Measurements from ENCODE around the gene TESMIN.

Gene TESMIN

DNA sequence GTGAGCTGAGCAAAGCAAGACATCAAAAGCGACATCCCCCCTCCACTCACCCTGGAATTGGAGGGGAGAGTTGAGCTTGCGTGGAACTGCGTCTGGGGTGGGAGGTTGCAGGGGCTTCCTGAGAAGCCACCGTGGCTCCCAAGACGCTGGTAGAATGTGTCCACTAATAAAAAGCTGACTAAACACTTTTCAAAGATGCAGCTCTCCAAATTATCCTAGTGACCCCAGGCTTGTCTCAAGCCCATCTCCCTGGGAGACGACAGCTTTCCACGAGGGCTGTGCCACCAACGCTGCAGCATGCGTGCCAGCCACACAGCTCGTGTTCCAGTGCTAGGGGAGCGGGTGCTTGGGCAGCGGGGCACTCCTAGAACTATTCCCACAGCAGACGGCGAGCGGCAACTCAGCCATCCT is 73.3 kb downstream of the TESMIN start:
- ATAC-seq (ENCODE audit: low read depth), result no peak
- Histone ChIP-seq H3K27ac (ENCODE audit: poor library complexity, severe bottlenecking) (no peak overlapping the region), H3K36me3 (ENCODE audit: low read depth) (no peaks in the 10 kb centered on the region), H3K9me3 (ENCODE audit: severe bottlenecking) (no peaks in the 10 kb centered on the region), H3K4me1 (ENCODE audit: insufficient read depth, poor library complexity, severe bottlenecking) (no peaks in the 10 kb centered on the region), H3K4me3 (ENCODE audit: severe bottlenecking) (no peak overlapping the region), H3K27me3 (ENCODE audit: insufficient read depth, poor library complexity, severe bottlenecking) (no peaks in the 10 kb centered on the region)
- TF ChIP-seq, protein P1, sequence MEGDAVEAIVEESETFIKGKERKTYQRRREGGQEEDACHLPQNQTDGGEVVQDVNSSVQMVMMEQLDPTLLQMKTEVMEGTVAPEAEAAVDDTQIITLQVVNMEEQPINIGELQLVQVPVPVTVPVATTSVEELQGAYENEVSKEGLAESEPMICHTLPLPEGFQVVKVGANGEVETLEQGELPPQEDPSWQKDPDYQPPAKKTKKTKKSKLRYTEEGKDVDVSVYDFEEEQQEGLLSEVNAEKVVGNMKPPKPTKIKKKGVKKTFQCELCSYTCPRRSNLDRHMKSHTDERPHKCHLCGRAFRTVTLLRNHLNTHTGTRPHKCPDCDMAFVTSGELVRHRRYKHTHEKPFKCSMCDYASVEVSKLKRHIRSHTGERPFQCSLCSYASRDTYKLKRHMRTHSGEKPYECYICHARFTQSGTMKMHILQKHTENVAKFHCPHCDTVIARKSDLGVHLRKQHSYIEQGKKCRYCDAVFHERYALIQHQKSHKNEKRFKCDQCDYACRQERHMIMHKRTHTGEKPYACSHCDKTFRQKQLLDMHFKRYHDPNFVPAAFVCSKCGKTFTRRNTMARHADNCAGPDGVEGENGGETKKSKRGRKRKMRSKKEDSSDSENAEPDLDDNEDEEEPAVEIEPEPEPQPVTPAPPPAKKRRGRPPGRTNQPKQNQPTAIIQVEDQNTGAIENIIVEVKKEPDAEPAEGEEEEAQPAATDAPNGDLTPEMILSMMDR (IDR thresholded peaks at IDR 0.05; ENCODE audit: poor library complexity, severe bottlenecking), result no peak
- no peak for DNase-seq (ENCODE audit: low spot score)

- Histone ChIP-seq H3K27me3 (ENCODE audit: insufficient read depth, poor library complexity, severe bottlenecking) (no peaks in the 10 kb centered on the region), H3K27ac (ENCODE audit: poor library complexity, severe bottlenecking) (no peak overlapping the region), H3K9me3 (ENCODE audit: severe bottlenecking) (no peaks in the 10 kb centered on the region), H3K4me3 (ENCODE audit: severe bottlenecking) (no peak overlapping the region), H3K36me3 (ENCODE audit: low read depth) (no peaks in the 10 kb centered on the region), H3K4me1 (ENCODE audit: insufficient read depth, poor library complexity, severe bottlenecking) (no peaks in the 10 kb centered on the region)
- TF ChIP-seq, protein P1 (IDR thresholded peaks at IDR 0.05; ENCODE audit: poor library complexity, severe bottlenecking), result no peak
- DNase-seq (ENCODE audit: low spot score), result peak; percentile 74
- ATAC-seq (ENCODE audit: low read depth), result peak; percentile 93
Measured at GRCh38 chr11:68677432-68677831, 73.9 kb downstream of the TESMIN start.

DNA sequence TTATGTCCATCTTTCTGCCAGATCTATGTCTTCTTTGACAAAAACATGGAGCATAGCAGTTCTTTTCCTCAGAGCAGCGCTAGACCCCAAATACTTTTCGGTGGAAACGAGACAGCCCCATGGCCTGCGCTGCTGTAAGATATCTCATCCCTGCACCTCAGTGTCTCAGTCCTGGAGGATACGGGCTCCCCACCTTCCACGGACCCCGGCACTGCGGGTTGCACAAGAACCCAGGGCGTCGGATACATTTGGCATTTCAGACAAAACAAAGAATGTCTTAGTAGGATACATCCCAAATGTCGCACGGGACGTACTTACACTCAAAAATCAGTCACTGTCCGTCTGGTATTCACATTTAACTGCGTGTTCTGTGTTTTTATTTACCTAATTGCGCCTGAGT is 76.9 kb downstream of the TESMIN start:
- no peaks in the 10 kb centered on the region for H3K36me3 ChIP-seq (ENCODE audit: low read depth)
- ATAC-seq (ENCODE audit: low read depth), result no peak
- TF ChIP-seq, protein P1 (IDR thresholded peaks at IDR 0.05; ENCODE audit: poor library complexity, severe bottlenecking), result no peak

GRCh38 chr11:68673991-68674390 is 77.3 kb downstream of the TESMIN start:
- DNase-seq (ENCODE audit: low spot score) (peak; percentile 21), ATAC-seq (ENCODE audit: low read depth) (no peak)
- TF ChIP-seq, protein P1 (IDR thresholded peaks at IDR 0.05; ENCODE audit: poor library complexity, severe bottlenecking), result no peak
- Histone ChIP-seq H3K27ac (ENCODE audit: poor library complexity, severe bottlenecking) (no peak overlapping the region), H3K36me3 (ENCODE audit: low read depth) (no peaks in the 10 kb centered on the region), H3K4me1 (ENCODE audit: insufficient read depth, poor library complexity, severe bottlenecking) (no peaks in the 10 kb centered on the region), H3K4me3 (ENCODE audit: severe bottlenecking) (no peak overlapping the region), H3K27me3 (ENCODE audit: insufficient read depth, poor library complexity, severe bottlenecking) (no peaks in the 10 kb centered on the region), H3K9me3 (ENCODE audit: severe bottlenecking) (no peaks in the 10 kb centered on the region)

More for the DNA sequence above, 76.9 kb downstream of the TESMIN start:
- Histone ChIP-seq H3K27me3 (ENCODE audit: insufficient read depth, poor library complexity, severe bottlenecking) (no peaks in the 10 kb centered on the region), H3K27ac (ENCODE audit: poor library complexity, severe bottlenecking) (no peak overlapping the region), H3K4me1 (ENCODE audit: insufficient read depth, poor library complexity, severe bottlenecking) (no peaks in the 10 kb centered on the region), H3K4me3 (ENCODE audit: severe bottlenecking) (no peak overlapping the region), H3K9me3 (ENCODE audit: severe bottlenecking) (no peaks in the 10 kb centered on the region)
- peak; percentile 20 for DNase-seq (ENCODE audit: low spot score)

DNA sequence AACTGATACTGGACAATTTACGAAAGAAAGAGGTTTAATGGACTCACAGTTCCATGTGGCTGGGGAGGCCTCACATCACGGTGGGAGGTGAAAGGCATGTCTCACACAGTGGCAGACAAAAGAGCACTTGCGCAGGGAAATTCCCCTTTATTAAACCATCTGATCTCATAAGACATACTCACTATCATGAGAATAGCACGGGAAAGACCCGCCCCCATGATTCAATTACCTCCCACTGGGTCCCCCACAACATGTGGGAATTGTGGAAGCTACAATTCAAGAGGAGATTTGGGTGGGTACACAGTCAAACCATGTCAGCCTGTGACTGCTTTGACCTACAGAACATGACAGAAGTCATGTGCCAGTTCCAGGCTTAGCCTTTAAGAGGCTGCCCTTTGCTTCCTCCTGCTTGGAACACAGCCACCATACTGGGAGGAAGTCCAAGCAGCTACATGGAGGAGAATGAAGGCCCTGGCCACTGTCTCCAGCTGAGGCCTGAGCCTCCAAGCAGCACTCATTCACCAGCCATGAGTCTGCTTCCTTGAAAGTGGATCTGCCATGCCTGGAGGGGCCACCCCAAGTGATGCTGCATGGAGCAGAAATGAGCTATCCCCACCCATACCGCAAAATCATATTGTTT is 77.9 kb downstream of the TESMIN start:
- Histone ChIP-seq H3K27ac (ENCODE audit: poor library complexity, severe bottlenecking) (no peak overlapping the region), H3K4me3 (ENCODE audit: severe bottlenecking) (no peak overlapping the region), H3K4me1 (ENCODE audit: insufficient read depth, poor library complexity, severe bottlenecking) (no peaks in the 10 kb centered on the region), H3K9me3 (ENCODE audit: severe bottlenecking) (no peaks in the 10 kb centered on the region), H3K27me3 (ENCODE audit: insufficient read depth, poor library complexity, severe bottlenecking) (no peaks in the 10 kb centered on the region), H3K36me3 (ENCODE audit: low read depth) (no peaks in the 10 kb centered on the region)
- no peak for ATAC-seq (ENCODE audit: low read depth)
- TF ChIP-seq, protein P1 (IDR thresholded peaks at IDR 0.05; ENCODE audit: poor library complexity, severe bottlenecking), result no peak
- no peak for DNase-seq (ENCODE audit: low spot score)

Measured in RWPE2 (cell line).